GM18873 (cell line): ENCODE measurements around the gene SLC29A4.
"Not testable (repeated sequence)": the region's sequence is repeated elsewhere in the genome, so short reads cannot be mapped to it uniquely, and the experiment has no call there.

ENCODE experiments used
- ATAC-seq: cut with Tn5 transposase; IDR thresholded peaks from one replicate; pipeline ENCODE4 v1.9.1; 2021; ENCODE audit warnings: mild to moderate bottlenecking, moderate library complexity, moderate number of reproducible peaks; ENCODE audit not compliant: unreplicated experiment, low FRiP score

Gene SLC29A4, protein sequence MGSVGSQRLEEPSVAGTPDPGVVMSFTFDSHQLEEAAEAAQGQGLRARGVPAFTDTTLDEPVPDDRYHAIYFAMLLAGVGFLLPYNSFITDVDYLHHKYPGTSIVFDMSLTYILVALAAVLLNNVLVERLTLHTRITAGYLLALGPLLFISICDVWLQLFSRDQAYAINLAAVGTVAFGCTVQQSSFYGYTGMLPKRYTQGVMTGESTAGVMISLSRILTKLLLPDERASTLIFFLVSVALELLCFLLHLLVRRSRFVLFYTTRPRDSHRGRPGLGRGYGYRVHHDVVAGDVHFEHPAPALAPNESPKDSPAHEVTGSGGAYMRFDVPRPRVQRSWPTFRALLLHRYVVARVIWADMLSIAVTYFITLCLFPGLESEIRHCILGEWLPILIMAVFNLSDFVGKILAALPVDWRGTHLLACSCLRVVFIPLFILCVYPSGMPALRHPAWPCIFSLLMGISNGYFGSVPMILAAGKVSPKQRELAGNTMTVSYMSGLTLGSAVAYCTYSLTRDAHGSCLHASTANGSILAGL

DNA sequence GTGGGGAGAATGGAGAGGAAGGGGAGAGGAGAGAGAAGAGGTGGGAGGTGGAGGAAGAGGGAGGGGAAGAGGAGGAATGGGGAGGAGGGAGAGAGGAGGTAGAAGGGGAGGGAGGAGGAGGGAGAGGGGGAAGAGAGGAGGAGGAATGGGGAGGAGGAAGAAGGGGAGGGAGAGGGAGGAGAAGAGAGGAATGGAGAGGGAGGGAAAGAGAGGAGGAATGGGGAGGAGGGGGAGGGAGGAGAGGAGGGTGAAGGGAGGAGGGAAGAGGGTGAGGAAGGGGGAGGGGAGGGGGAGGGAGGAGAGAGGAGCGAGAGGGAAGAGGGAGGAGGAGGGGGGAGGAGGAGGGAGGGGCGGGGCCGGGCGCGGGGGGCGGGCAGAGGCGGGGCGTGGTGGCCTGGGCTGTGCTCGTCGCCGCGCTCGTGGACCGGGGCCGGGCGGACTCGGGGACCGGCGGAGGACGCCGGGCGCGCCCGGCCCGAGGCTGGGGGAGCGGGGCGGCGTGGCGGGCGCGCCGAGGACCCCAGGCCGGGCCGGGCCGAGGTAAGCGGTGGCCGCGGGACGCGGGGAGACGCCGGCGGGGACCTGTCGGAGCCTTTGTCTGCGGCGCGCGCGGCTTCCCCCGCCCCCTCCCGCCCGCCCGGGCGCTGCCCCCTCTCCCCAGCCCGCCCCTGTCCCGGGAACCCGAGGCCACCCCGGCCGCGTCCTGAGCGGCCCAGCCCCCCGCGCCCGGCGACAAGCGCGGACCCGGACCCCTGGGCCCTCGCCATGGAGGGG lies at the start of gene SLC29A4:
TSS of gene SLC29A4 (plus strand) at position 401 of the 774 bp plus-strand sequence. CDS start 4,874 bp downstream, outside the sequence.
- no peak for ATAC-seq

DNA sequence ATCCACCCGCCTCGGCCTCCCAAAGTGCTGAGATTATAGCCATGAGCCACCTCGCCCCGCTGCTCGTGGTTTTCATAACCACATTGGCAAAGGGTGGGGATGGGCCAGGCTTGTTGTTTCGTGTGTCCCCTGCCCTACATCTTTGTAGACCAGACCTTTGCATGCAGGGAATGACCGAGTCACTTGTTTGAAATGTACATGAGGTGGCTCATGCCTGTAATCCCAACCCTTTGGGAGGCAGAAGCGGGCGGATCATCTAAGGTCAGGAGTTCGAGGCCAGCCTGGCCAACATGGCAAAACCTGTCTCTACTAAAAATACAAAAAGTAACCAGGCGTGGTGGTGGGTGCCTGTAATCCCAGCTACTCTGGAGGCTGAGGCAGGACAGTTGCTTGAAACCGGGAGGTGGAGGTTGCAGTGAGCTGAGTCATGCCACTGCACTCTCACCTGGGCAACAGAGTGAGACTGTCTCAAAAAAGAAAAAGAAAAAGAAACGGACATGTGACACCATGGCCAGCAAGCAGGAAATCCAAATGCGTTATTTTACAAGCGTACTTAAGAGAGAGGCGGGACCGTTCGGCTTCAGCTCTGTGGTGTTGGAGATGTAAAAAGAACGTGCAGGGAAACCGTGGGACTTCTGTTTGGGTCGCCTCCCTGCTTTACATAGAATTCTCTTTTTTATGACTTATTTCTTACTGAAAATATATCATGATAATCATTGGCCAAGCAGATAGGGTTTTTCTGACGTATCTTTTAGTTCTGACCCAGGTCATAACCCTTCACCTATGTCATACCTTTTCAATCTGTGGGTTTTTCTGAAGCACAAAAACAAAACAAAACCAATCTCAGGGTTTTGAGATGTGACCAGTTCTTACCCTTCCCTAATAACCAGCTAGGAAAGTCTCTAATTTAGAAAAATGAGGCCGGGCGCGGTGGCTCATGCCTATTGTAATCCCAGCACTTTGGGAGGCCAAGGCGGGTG lies 47.6 kb upstream of the SLC29A4 start:
- ATAC-seq: no peak

DNA sequence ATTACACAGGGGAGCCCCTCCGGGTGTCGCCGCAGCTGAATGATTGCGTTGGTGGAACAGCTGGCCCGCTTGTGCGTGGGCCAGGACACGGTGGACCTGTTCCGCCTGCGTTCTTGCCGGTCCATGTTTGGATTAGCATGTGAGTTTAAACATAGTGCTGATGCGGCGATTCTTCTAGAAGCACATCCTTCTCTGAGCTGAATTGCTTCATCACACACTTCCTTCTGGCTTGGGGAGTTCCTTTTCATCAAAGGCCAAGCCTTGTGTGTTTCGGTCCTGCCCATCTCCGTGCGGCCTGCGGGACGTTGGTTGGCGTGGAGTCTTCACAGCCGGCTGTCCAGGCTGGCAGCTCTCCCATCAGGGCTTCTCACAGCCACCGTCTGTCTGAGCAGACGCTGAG lies 45.5 kb upstream of the SLC29A4 start:
- ATAC-seq: no peak

DNA sequence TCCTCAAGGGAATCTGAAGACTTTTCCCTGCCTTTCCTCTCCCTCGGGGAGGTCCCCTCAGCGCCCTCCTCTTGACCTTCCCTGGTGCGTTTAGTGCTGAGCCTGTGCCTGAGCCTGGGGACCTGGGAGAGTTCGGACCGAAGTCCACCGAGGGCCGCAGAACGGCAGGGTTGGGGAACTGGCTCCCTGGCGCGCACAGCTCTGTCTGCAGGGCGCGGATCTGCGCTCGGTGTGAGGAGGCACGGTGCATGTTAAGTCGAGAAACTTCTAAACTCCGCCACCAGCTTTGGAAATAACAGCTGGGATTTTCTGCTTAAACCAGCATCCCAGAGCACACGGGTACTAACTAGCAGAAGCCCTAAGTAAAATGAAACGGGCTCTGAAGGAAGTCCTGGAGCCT lies 44.2 kb upstream of the SLC29A4 start:
- no peak for ATAC-seq

DNA sequence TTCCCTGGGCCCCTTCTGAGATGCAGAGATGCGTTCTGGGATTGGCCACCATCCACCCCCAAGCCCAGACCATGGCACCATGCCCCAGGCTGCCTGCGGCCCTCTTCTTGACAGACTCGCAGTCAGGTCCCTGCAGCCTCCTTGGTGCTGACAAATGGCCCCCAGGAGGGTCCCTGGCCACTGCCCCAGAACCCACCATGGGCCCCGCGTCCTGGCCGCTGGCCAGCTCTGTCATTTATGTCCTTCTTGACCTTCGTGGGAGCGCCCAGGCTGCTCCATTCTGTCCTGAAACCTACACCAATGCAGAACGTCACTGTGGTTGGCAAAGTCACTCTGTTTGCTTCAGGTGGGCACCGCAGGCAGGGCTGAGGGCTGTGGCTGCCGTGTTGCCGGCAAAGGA lies 39.5 kb upstream of the SLC29A4 start:
- no peak for ATAC-seq

DNA sequence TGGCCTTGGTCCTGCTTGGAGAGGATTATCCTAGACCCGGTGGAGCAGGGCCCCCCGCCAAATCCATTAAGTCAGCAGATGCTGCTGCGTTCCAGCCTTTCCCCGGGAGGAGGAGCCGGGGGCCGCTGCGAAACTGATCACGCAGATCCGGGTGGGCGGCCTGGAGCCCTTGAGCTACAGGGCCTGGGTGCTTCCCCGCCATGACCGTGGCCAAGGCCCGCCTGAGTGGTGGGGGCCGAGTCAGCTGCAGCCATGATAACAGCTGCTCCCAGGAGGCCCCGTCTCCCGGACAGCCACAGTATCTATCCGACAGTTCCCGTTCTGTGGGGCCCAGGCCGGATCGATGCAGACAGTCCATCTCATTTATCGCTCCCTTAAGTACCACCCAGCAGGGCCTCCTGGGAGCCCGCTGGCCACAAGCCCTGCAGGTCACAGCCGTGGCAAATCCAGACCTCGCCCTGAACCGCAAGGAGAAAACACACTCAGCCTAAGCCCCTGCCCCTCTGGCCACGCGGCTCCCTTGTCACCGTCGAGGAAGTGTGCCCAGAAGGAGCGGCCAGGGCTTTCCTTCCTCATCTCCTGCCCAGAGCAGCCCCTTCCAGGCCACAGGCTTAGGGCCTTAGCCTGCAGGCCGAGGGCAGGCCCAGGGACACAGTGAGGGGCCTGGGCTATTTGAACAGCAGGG lies 34.4 kb upstream of the SLC29A4 start:
- no peak for ATAC-seq

DNA sequence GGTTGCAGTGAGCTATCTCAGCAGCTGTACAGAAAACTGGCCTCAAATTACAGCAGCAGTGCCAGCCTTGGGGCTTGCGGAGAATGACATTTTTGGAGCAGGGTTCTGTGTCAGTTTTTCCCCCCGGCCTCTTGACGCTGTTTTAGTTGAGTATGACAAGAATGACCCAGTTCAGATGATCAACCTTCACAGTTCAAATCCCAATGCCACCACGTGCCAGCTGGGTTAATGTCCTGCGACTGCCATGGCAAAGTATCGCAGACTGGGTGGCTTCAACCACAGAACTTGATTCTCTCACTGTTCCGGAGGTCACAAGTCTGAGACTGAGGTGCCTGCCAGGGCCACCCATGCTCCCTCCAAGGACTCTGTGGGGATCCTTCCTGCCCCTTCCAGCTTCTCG lies 32.0 kb upstream of the SLC29A4 start:
- ATAC-seq: not testable (repeated sequence)

DNA sequence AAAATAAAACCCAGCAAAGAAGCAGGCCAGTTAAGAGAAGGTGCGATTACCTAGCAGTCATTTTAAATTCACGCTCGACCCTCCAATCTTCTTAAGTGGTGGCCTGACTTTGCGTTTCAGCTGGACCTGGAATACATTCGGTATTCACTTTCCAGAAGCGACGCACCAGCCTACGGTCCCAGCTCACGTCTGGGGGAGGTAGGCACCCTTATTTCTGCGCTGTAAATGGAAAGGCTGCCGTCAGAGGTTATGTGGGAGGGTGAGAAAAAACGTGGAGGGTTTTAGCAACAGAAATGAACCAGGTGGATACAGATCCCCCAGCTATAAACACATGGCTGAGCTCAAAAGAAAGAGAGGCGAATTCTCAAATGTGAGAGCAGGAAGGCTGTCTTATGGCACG lies 29.2 kb upstream of the SLC29A4 start:
- not testable (repeated sequence) for ATAC-seq

DNA sequence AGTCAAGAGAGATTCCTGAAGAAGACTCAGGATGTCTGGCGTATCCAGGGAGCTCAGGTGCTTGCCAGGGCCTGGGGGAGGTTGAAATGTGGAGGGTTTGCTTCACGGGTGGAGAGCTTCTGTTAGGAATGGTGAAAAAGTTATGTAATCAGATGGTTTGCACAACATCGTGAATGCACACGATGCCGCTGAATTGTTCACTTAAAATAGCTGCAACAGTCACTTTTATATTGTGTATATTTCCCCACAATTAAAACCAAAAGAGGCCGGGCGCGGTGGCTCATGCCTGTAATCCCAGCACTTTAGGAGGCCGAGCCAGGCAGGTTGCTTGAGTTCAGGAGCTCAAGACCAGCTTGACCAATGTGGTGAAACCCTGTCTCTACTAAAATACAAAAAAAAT lies 28.4 kb upstream of the SLC29A4 start:
- not testable (repeated sequence) for ATAC-seq

DNA sequence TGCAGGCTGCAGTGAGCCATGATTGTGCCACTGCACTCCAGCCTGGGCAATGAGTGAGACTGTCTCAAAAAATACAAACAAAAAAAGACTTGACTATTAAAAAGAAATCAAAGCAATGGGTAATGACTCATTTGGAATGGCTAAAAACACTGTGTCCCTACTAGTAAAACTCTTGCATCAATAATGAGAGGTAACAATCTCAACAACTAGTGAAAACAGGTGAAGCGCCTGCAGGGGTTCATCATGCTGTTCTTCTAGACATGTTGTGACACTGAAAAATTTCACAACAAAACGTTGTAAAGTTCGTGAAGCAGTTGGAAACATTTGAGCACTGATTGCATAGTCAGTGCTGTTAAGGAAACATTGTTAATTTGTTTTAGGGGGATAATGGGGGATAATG lies 26.9 kb upstream of the SLC29A4 start:
- no peak for ATAC-seq

DNA sequence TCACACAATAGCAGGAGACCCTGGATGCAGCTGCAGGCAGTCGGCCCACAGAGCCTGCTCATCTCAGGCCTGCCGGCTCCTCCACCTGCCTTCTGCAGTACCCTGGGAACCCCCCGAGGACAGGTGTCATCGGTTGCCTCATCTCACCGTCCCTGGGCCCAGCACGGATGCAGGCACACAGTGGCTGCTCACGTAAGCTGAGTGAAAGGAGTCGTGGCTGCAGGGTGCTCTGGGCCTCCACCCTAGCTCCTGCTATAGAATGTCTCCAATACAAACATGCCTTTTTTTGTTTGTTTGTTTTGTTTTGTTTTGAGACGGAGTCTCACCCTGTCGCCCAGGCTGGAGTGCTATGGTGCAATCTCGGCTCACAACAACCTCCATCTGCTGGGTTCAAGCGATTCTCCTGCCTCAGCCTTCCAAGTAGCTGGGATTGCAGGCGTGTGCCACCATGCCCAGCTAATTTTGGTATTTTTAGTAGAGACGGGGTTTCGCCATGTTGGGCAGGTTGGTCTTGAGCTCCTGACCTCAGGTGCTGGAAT lies 22.1 kb upstream of the SLC29A4 start:
- ATAC-seq: not testable (repeated sequence)

DNA sequence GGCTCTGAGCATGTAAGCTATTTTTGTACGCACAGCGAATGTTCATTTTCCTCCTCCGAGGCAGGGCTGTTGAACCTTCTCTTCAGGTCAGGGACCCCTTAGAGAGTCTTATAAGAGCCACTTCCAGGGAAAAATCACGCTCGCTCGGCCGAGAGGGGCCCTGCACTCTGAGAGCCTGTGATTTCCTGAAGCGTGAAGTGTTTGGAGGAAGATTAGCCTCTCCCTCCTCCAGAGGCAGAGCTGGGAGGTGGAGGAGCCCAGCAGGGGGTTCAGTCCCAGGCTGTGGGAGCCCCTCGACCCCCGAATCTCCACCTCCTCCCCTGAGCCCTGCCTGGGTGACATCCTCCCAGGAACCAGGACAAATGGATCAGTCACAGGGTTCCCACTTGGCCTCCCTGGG lies 19.7 kb upstream of the SLC29A4 start:
- not testable (repeated sequence) for ATAC-seq

DNA sequence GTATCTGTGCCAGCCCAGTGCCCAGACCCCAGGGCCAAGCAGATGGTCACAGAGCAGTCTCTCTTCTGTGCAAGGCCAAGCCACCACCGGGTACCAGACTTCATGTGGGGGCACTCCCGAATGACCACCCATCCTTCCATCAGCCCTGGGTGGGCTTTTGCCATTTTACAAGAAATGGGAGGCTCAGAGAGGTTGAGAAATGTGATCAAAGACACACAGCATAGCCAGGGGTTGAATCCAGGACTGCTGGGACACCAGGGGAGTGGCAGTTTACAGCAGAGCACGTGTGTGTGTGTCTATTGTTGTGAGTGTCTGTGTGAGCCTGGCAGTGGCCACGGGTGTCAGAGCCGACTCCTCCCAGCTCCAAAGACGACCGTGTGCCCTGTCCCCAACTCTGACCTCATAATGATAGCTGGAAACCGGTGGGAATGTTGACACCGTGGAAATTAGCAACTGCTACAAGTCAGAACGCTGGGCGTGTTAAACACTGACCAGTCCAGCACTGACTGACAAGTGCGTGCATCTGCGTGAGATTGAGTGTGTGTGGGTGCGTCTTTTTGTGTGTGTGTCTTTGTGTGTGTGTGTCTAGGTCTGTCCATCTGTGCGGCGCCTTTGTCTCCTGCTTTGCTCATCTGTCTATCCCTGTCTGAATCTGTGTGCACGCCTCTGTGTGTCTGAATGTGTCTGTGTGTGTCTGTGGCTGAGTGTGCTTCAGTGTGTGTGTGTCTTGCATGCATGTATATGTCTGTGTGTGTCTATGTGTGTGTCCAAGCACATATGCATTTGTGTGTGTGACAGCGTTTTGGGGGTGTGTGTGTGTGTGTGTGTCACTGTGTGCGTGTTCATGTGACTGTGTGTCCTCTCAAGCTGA lies 17.2 kb upstream of the SLC29A4 start:
- ATAC-seq: no peak

DNA sequence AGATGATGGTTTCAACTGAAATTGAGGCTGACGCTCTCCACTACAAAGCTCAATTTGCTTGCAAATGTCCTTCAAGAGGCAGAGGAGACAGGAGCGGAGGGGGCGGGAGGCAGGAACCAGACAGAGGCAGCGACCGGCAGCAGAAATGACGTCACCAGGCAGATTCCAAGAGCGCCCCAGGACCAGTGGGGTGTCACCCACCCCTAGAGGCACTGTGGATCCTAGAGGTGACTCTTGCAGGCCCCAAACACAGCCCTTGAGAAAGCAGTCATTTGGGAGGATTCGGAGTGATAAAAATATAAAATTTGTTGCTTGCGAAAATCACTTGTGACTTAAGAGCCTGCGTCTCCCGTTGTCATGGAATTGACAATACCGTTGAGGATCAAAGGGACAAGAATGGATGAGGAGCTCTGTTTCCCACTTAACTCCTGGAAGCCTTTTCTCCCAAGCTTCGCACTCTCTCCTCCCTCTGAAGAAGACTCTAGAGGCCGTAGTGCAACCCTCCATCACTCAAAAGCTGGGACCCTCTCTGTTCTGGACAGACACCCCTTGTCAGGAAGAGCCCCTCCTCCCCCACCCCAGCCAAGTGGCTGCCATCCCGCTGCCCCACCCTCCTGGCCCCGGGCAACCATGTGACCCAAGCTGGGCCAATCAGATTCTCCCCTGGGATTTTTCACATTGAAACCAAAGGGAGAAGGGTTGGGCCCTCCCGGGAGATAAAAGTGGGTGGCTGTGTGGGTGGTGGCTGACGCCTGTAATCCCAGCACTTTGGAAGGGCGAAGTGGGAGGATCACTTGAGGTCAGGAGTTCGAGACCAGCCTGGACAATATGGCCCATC lies 16.3 kb upstream of the SLC29A4 start:
- ATAC-seq: no peak

DNA sequence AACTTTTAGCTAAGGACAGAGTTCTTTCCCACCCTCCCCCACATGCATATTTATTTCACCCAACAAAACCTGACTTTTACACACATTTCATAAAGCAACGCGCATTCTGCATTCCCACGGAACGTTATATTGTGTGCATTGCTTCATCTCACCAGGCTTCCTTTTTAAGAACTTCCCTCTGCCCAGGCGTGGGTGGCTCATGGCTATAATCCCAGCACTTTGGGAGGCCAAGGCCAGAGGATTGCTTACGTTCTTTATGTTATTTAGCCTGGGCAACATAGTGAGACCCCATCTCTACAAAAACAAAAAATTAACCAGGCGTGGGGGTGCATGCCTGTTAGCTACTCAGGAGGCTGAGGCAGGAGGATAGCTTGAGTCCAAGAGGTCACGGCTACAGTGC lies 14.9 kb upstream of the SLC29A4 start:
- ATAC-seq: not testable (repeated sequence)

DNA sequence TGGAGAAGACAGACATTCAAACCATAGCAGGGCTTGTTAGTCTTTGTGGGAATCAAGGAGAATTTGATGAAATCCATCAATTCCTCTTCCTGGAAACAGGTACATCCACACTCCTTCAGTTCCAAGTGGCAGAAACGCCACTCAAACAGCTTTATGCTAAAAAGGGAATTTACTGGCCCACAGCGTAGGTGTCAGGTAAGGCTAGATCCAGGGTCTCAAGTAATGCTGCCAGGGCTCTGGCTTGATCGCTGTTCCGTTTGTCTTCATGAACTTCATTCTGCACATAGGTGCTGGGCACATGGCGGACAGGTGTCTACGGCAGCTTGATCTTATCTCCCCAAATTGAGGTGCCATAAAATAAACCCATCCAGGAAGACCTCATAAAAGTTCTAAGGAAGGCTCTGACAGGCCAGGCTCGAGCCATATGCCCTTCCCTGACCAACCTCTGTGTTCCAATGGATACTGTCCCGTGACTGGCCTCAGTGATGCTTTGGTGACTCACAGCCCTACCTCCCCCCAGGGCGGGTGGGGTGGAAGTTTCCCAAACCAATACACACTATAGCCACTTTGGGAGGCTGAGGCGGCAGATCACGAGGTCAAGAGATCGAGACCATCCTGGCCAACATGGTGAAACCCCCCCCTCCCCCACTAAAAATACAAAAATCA lies 12.6 kb upstream of the SLC29A4 start:
- ATAC-seq: not testable (repeated sequence)

DNA sequence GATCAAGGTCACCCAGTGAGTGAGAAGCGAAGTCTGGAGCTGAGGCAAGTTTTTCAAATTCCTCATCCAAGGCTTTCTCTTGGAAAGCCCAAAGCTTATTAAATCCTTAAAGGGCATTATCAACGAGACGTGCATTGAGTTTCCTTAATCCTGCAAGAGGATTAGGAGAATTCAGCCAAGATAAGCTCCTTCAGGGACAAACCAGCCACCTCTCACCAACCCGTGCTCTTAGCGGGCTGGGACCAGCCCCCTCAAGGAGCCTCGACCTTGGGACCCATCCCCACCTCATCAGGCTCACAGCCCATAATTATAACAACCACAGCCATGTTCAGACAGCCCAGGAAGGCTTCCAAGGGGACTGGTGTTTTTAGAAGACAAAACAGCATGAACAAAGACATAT lies 12.0 kb upstream of the SLC29A4 start:
- no peak for ATAC-seq
